Measurements from ENCODE around the gene CEBPG. TPM values are rescaled to one million over a fixed set of nuclear protein-coding genes. Genes with fewer than 3 reads are reported as not detected.

The CEBPG gene
- total and polyA plus RNA-seq, 9 of the 15 experiments (the other 6 are each of a cell fraction or from before 2014, with no cell fraction given): 9.5 to 34.9 (median 30.9) TPM

DNA sequence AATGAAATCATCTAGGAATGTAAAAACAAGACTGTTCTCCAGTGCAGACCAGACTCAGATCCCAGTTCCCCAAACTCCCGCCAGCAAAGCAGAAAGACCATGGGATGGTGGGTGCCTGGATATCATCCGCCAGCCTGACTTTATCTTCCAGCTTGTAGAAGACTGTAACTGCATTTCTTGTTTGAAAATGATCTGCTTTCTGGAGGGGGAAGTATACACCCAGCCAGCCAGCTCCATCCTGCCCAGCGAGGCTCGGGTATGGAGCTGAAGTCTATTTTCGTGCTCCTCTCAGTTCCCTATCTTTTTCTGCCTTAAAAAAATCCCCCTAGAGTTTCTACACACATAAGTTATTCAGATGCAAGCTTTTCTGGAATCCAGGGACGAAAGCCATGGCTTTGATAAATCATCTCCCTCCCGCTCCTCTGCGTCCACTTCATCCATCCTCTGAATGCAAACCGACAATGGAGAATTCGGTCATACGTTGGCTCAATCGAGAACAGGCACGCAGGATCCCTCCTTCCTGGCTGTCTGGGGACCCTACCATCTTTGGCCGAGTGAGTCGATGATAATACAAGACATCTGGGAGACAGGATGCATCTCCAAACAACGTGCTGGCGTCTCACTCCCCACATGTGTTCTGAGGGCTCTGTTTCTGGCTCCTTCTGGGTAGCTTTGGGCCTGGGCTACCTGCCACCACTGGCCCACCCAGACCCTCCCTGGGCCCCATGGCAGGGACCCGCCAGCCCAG is 31.2 kb downstream of the CEBPG start (continued):
- TF ChIP-seq, protein P1, sequence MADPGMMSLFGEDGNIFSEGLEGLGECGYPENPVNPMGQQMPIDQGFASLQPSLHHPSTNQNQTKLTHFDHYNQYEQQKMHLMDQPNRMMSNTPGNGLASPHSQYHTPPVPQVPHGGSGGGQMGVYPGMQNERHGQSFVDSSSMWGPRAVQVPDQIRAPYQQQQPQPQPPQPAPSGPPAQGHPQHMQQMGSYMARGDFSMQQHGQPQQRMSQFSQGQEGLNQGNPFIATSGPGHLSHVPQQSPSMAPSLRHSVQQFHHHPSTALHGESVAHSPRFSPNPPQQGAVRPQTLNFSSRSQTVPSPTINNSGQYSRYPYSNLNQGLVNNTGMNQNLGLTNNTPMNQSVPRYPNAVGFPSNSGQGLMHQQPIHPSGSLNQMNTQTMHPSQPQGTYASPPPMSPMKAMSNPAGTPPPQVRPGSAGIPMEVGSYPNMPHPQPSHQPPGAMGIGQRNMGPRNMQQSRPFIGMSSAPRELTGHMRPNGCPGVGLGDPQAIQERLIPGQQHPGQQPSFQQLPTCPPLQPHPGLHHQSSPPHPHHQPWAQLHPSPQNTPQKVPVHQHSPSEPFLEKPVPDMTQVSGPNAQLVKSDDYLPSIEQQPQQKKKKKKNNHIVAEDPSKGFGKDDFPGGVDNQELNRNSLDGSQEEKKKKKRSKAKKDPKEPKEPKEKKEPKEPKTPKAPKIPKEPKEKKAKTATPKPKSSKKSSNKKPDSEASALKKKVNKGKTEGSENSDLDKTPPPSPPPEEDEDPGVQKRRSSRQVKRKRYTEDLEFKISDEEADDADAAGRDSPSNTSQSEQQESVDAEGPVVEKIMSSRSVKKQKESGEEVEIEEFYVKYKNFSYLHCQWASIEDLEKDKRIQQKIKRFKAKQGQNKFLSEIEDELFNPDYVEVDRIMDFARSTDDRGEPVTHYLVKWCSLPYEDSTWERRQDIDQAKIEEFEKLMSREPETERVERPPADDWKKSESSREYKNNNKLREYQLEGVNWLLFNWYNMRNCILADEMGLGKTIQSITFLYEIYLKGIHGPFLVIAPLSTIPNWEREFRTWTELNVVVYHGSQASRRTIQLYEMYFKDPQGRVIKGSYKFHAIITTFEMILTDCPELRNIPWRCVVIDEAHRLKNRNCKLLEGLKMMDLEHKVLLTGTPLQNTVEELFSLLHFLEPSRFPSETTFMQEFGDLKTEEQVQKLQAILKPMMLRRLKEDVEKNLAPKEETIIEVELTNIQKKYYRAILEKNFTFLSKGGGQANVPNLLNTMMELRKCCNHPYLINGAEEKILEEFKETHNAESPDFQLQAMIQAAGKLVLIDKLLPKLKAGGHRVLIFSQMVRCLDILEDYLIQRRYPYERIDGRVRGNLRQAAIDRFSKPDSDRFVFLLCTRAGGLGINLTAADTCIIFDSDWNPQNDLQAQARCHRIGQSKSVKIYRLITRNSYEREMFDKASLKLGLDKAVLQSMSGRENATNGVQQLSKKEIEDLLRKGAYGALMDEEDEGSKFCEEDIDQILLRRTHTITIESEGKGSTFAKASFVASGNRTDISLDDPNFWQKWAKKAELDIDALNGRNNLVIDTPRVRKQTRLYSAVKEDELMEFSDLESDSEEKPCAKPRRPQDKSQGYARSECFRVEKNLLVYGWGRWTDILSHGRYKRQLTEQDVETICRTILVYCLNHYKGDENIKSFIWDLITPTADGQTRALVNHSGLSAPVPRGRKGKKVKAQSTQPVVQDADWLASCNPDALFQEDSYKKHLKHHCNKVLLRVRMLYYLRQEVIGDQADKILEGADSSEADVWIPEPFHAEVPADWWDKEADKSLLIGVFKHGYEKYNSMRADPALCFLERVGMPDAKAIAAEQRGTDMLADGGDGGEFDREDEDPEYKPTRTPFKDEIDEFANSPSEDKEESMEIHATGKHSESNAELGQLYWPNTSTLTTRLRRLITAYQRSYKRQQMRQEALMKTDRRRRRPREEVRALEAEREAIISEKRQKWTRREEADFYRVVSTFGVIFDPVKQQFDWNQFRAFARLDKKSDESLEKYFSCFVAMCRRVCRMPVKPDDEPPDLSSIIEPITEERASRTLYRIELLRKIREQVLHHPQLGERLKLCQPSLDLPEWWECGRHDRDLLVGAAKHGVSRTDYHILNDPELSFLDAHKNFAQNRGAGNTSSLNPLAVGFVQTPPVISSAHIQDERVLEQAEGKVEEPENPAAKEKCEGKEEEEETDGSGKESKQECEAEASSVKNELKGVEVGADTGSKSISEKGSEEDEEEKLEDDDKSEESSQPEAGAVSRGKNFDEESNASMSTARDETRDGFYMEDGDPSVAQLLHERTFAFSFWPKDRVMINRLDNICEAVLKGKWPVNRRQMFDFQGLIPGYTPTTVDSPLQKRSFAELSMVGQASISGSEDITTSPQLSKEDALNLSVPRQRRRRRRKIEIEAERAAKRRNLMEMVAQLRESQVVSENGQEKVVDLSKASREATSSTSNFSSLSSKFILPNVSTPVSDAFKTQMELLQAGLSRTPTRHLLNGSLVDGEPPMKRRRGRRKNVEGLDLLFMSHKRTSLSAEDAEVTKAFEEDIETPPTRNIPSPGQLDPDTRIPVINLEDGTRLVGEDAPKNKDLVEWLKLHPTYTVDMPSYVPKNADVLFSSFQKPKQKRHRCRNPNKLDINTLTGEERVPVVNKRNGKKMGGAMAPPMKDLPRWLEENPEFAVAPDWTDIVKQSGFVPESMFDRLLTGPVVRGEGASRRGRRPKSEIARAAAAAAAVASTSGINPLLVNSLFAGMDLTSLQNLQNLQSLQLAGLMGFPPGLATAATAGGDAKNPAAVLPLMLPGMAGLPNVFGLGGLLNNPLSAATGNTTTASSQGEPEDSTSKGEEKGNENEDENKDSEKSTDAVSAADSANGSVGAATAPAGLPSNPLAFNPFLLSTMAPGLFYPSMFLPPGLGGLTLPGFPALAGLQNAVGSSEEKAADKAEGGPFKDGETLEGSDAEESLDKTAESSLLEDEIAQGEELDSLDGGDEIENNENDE (IDR thresholded peaks at IDR 0.05; ENCODE audit: low read depth, low read length): no peak
- TF ChIP-seq, protein P2, sequence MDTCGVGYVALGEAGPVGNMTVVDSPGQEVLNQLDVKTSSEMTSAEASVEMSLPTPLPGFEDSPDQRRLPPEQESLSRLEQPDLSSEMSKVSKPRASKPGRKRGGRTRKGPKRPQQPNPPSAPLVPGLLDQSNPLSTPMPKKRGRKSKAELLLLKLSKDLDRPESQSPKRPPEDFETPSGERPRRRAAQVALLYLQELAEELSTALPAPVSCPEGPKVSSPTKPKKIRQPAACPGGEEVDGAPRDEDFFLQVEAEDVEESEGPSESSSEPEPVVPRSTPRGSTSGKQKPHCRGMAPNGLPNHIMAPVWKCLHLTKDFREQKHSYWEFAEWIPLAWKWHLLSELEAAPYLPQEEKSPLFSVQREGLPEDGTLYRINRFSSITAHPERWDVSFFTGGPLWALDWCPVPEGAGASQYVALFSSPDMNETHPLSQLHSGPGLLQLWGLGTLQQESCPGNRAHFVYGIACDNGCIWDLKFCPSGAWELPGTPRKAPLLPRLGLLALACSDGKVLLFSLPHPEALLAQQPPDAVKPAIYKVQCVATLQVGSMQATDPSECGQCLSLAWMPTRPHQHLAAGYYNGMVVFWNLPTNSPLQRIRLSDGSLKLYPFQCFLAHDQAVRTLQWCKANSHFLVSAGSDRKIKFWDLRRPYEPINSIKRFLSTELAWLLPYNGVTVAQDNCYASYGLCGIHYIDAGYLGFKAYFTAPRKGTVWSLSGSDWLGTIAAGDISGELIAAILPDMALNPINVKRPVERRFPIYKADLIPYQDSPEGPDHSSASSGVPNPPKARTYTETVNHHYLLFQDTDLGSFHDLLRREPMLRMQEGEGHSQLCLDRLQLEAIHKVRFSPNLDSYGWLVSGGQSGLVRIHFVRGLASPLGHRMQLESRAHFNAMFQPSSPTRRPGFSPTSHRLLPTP (IDR thresholded peaks at IDR 0.05; ENCODE audit: borderline replicate concordance, extremely low read depth, insufficient read length): no peak
- no peak for TF ChIP-seq HNRNPLL (IDR thresholded peaks at IDR 0.05; ENCODE audit: low read depth, low read length, poor library complexity, severe bottlenecking)
- no peak for TF ChIP-seq MYBL2 (IDR thresholded peaks at IDR 0.05; ENCODE audit: low read depth)
- TF ChIP-seq MYBL2 (CRISPR knock-in tag; IDR thresholded peaks at IDR 0.05; ENCODE audit: borderline replicate concordance): no peak
- TF ChIP-seq EP400 (IDR thresholded peaks at IDR 0.05): no peak
- no peak for TF ChIP-seq RBM17 (IDR thresholded peaks at IDR 0.05; ENCODE audit: borderline replicate concordance, low read depth, low read length)
- TF ChIP-seq, protein P3, sequence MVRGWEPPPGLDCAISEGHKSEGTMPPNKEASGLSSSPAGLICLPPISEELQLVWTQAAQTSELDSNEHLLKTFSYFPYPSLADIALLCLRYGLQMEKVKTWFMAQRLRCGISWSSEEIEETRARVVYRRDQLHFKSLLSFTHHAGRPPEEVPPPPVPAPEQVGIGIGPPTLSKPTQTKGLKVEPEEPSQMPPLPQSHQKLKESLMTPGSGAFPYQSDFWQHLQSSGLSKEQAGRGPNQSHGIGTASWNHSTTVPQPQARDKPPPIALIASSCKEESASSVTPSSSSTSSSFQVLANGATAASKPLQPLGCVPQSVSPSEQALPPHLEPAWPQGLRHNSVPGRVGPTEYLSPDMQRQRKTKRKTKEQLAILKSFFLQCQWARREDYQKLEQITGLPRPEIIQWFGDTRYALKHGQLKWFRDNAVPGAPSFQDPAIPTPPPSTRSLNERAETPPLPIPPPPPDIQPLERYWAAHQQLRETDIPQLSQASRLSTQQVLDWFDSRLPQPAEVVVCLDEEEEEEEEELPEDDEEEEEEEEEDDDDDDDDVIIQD (CRISPR knock-in tag; IDR thresholded peaks at IDR 0.05): no peak
- TF ChIP-seq POLR2H (tag; IDR thresholded peaks at IDR 0.05; ENCODE audit: low read depth): no peak
- TF ChIP-seq FOXJ2 (tag; IDR thresholded peaks at IDR 0.05): no peak

All from K562 (cell line).